IMR-90 (cell line): ENCODE data around the gene PARG. TPM values are rescaled to one million over a fixed set of nuclear protein-coding genes. Genes with fewer than 3 reads are reported as not detected.

Experiments
- ATAC-seq: fragments of 200-7000 bp; cut with Tn5 transposase; 2 replicates; pipeline ENCODE4 v1.9.1; 2020; ENCODE audit warnings: low read depth, mild to moderate bottlenecking, moderate library complexity
- BruUV-seq: library from RNA; stranded (reverse); fragments of 400-500 nt; replicated peaks from 2 replicates; lab custom pipeline; 2021; lab: Mats Ljungman, UMichigan
- CTCF ChIA-PET: fragments of 300-600 bp; formaldehyde crosslinking; extraction: SDS; loops from one replicate; lab custom pipeline; 2021; ENCODE audit warnings: antibody characterized with exemption; lab: Yijun Ruan, JAX
- POLR2A ChIA-PET: fragments of 300-600 bp; sonication (Branson Sonifier 250); formaldehyde crosslinking; loops from one replicate; lab custom pipeline; 2022; ENCODE audit warnings: antibody characterized with exemption; ENCODE audit not compliant: unreplicated experiment; lab: Charles Lee
- DNase-seq: peaks from one replicate; pipeline ENCODE4 v3.0.0; 2013
- H2AFZ ChIP-seq: replicated peaks from 2 replicates; pipeline ENCODE3; 2013; ENCODE audit warnings: low read length, mild to moderate bottlenecking; ENCODE audit not compliant: poor library complexity
- H2AK5ac ChIP-seq: 2 replicates; pipeline ENCODE4 v1.6.1; 2013; ENCODE audit warnings: low read depth, low read length, inconsistent platforms
- H2AK9ac ChIP-seq: replicated peaks from 2 replicates; pipeline ENCODE3; 2013; ENCODE audit warnings: mild to moderate bottlenecking, low read depth, low read length, moderate library complexity; ENCODE audit not compliant: poor library complexity
- H2BK120ac ChIP-seq: 2 replicates; pipeline ENCODE4 v1.6.1; 2013; ENCODE audit warnings: low read depth, low read length, inconsistent platforms
- H2BK15ac ChIP-seq: 3 replicates; pipeline ENCODE4 v1.6.1; 2013; ENCODE audit warnings: low read depth, low read length, inconsistent platforms
- H2BK20ac ChIP-seq: 2 replicates; pipeline ENCODE4 v1.6.1; 2013; ENCODE audit warnings: low read depth, mild to moderate bottlenecking, inconsistent platforms, low read length, moderate library complexity
- H2BK5ac ChIP-seq: 2 replicates; pipeline ENCODE4 v1.6.1; 2013; ENCODE audit warnings: mild to moderate bottlenecking, low read depth, low read length, inconsistent platforms; ENCODE audit not compliant: poor library complexity, severe bottlenecking
- H3K14ac ChIP-seq: replicated peaks from 2 replicates; pipeline ENCODE4 v1.6.1; 2013; ENCODE audit warnings: low read depth, low read length, inconsistent platforms
- H3K18ac ChIP-seq: 2 replicates; pipeline ENCODE4 v1.6.1; 2013; ENCODE audit warnings: low read depth, low read length, control low read depth
- H3K23ac ChIP-seq: 2 replicates; pipeline ENCODE4 v1.6.1; 2013; ENCODE audit warnings: low read depth, low read length, inconsistent platforms
- H3K27ac ChIP-seq: 2 replicates; pipeline ENCODE4 v1.5.1; 2013; ENCODE audit warnings: mild to moderate bottlenecking, control low read depth, low read length; ENCODE audit not compliant: insufficient read depth
- H3K27me3 ChIP-seq: 2 replicates; pipeline ENCODE4 v1.6.1; 2013; ENCODE audit warnings: low read length; ENCODE audit not compliant: control insufficient read depth, insufficient read depth
- H3K36me3 ChIP-seq: 2 replicates; pipeline ENCODE4 v1.6.1; 2013; ENCODE audit warnings: low read length, mixed read lengths; ENCODE audit not compliant: control insufficient read depth, insufficient read depth
- H3K4ac ChIP-seq: 2 replicates; pipeline ENCODE4 v1.6.1; 2013; ENCODE audit warnings: low read depth, low read length, inconsistent platforms
- H3K4me1 ChIP-seq: 2 replicates; pipeline ENCODE4 v1.6.1; 2013; ENCODE audit warnings: low read length, mixed read lengths; ENCODE audit not compliant: control insufficient read depth, insufficient read depth
- H3K4me2 ChIP-seq: 2 replicates; pipeline ENCODE4 v1.6.1; 2013; ENCODE audit warnings: low read depth, mild to moderate bottlenecking, control low read depth, low read length, moderate library complexity
- H3K4me3 ChIP-seq: 2 replicates; pipeline ENCODE4 v1.5.1; 2013; ENCODE audit warnings: low read depth, mild to moderate bottlenecking, control low read depth, low read length, moderate library complexity; ENCODE audit not compliant: insufficient read depth
- H3K56ac ChIP-seq: 2 replicates; pipeline ENCODE4 v1.6.1; 2013; ENCODE audit warnings: low read length, inconsistent platforms; ENCODE audit not compliant: insufficient read depth; ENCODE audit errors: extremely low read depth
- H3K79me1 ChIP-seq, 2 experiments: 2 replicates each; pipeline ENCODE4 v1.6.1; 2013; ENCODE audit warnings: low read length in 2 of 2, inconsistent platforms in 1 of 2, low read depth in 1 of 2
- H3K9ac ChIP-seq: 2 replicates; pipeline ENCODE4 v1.6.1; 2013; ENCODE audit warnings: low read depth, low read length, control low read depth
- H3K9me1 ChIP-seq: 2 replicates; pipeline ENCODE4 v1.6.1; 2013; ENCODE audit warnings: low read length, inconsistent platforms; ENCODE audit not compliant: insufficient read depth
- H3K9me3 ChIP-seq: 2 replicates; pipeline ENCODE4 v1.6.1; 2013; ENCODE audit warnings: low read length; ENCODE audit not compliant: control insufficient read depth, insufficient read depth
- H4K20me1 ChIP-seq: 2 replicates; pipeline ENCODE4 v1.6.1; 2013; ENCODE audit warnings: low read length, inconsistent platforms; ENCODE audit not compliant: insufficient read depth
- H4K5ac ChIP-seq: 2 replicates; pipeline ENCODE4 v1.6.1; 2013; ENCODE audit warnings: mild to moderate bottlenecking, low read depth, low read length, control low read depth
- H4K8ac ChIP-seq, 2 experiments: 2 replicates each; pipeline ENCODE4 v1.6.1; 2013; ENCODE audit warnings: low read depth in 2 of 2, low read length in 2 of 2, control low read depth in 1 of 2, inconsistent platforms in 1 of 2
- H4K91ac ChIP-seq: 2 replicates; pipeline ENCODE4 v1.6.1; 2013; ENCODE audit warnings: low read depth, low read length, inconsistent platforms; ENCODE audit not compliant: insufficient read depth
- MAFK ChIP-seq: IDR thresholded peaks from 2 replicates; pipeline ENCODE4 v1.6.1; 2012; ENCODE audit warnings: low read depth, low read length, improper control_type of control experiment
- RFX5 ChIP-seq: IDR thresholded peaks from 2 replicates; pipeline ENCODE4 v1.8.0; 2012; ENCODE audit warnings: low read depth, mild to moderate bottlenecking, low read length, moderate library complexity
- dilution Hi-C: fragments of 300-500 bp; cut with HindIII; formaldehyde crosslinking; loops from one replicate; pipeline ENCODE4 v1.14.3; 2018; ENCODE audit warnings: low sequenced_read_pairs; ENCODE audit not compliant: unreplicated experiment
- in situ Hi-C: fragments of 300-500 bp; cut with MboI; formaldehyde crosslinking; loops from 3 replicates; pipeline ENCODE4 v1.14.3; 2019; ENCODE audit warnings: low sequenced_read_pairs, inconsistent platforms, mixed read lengths
- intact Hi-C: fragments of 100-400 bp; cut with micrococcal nuclease; formaldehyde crosslinking; loops from 2 replicates; pipeline ENCODE4 v1.10.0; 2022
- polyA plus RNA-seq, 3 experiments: library from polyadenylated mRNA; depleted of rRNA; stranded (reverse); fragments of >200 nt; gene quantifications; 2 replicates each; pipeline ENCODE4 v1.2.3, GENCODE V29; 2012; ENCODE audit warnings: low replicate concordance in 1 of 3
- total RNA-seq: library from RNA; depleted of rRNA; stranded (reverse); fragments of >200 nt; gene quantifications from 2 replicates; pipeline ENCODE4 v1.2.3, GENCODE V29; 2012

Gene PARG
- total and polyA plus RNA-seq, 2 of the 4 experiments (the other 2 are of a cell fraction), result 8.6 to 24.4 TPM

- ChIA-PET CTCF (no interaction called here), POLR2A (no interaction called here)
- TF ChIP-seq RFX5 (no peak), MAFK (peak; percentile 47; the same call in 1 of the 2 replicates)
- no TSS peak for BruUV-seq
- no peak overlapping the region for H2BK5ac ChIP-seq
- no peak overlapping the region for H3K4me3 ChIP-seq
- no peak overlapping the region for H2BK20ac ChIP-seq
- no peak overlapping the region for H3K23ac ChIP-seq
- H3K4ac ChIP-seq, result no peak overlapping the region
- H2BK120ac ChIP-seq, result no peak overlapping the region
- no peak for DNase-seq
- H2AK9ac ChIP-seq, result no peak overlapping the region
- intact Hi-C loops (no loop called here), dilution Hi-C loops (no loop called here), in situ Hi-C loops (no loop called here)
- no peak overlapping the region for H2AFZ ChIP-seq
- H3K9ac ChIP-seq, result no peak overlapping the region
- H3K36me3 ChIP-seq, result peaks cover 15% of the 10 kb centered on the region
- no peaks in the 10 kb centered on the region for H3K79me1 ChIP-seq
- no peak overlapping the region for H2BK15ac ChIP-seq
- no peak overlapping the region for H3K4me2 ChIP-seq
- H3K9me3 ChIP-seq, result no peaks in the 10 kb centered on the region
- H3K9me1 ChIP-seq, result peaks cover 3% of the 10 kb centered on the region; the same call in 1 of the 2 replicates
- no peak overlapping the region for H3K27ac ChIP-seq
- ATAC-seq, result no peak
- no peak overlapping the region for H3K14ac ChIP-seq
- H4K5ac ChIP-seq, result no peak overlapping the region
- no peak overlapping the region for H4K91ac ChIP-seq
- no peaks in the 10 kb centered on the region; the same call in 1 of the 2 replicates for H4K20me1 ChIP-seq
- H3K27me3 ChIP-seq, result no peaks in the 10 kb centered on the region
- H3K4me1 ChIP-seq, result peaks cover 2% of the 10 kb centered on the region; the same call in 1 of the 2 replicates
- H3K18ac ChIP-seq, result no peak overlapping the region
- no peak overlapping the region for H3K56ac ChIP-seq
- no peak overlapping the region for H4K8ac ChIP-seq
- no peak overlapping the region for H2AK5ac ChIP-seq
These were observed 108.7 kb downstream of the PARG start for GRCh38 chr10:49833168-49833567.
